T-helper 17 cell (primary cell): ENCODE results near the gene SLC12A7. TPM values are rescaled to one million over a fixed set of nuclear protein-coding genes. Genes with fewer than 3 reads are reported as not detected.

ENCODE experiments used
- ATAC-seq: fragments of 150-1000 bp; cut with Tn5 transposase; 2 replicates; pipeline ENCODE4 v1.10.0; 2021; ENCODE audit warnings: mild to moderate bottlenecking, moderate library complexity
- DNase-seq, 3 donors: peaks; one replicate each; pipeline versions ENCODE4 v3.0.0 to v3.0.0-alpha.2; 2020 to 2021
- H3K9me3 ChIP-seq: one replicate; pipeline ENCODE4 v1.7.0; 2013; ENCODE audit warnings: low read length, mild to moderate bottlenecking; ENCODE audit not compliant: control insufficient read depth, poor library complexity, severe bottlenecking
- H3K27ac Mint-ChIP-seq: one replicate; pipeline ENCODE4 v1.8.0; 2022; ENCODE audit warnings: mild to moderate bottlenecking, moderate library complexity, mixed read lengths
- H3K27me3 Mint-ChIP-seq: one replicate; pipeline ENCODE4 v1.8.0; 2022; ENCODE audit warnings: mixed read lengths
- H3K36me3 Mint-ChIP-seq: one replicate; pipeline ENCODE4 v1.8.0; 2022; ENCODE audit warnings: low read depth, mixed read lengths
- H3K4me1 Mint-ChIP-seq: one replicate; pipeline ENCODE4 v1.8.0; 2022; ENCODE audit warnings: mild to moderate bottlenecking, mixed read lengths
- H3K4me3 Mint-ChIP-seq: one replicate; pipeline ENCODE4 v1.8.0; 2022; ENCODE audit warnings: mild to moderate bottlenecking, moderate library complexity, mixed read lengths
- total RNA-seq, 4 donors: library from RNA in 2 of 4; stranded (reverse) in 2 of 4; gene quantifications; one replicate each; pipeline ENCODE4 v1.2.3 and lab custom pipeline; 2022 to 2026

Gene SLC12A7
- total RNA-seq, 2 donors from 2014 or later, result 36.6 to 88.0 TPM

- no peak overlapping the region for H3K27ac Mint-ChIP-seq
- DNase-seq (no peak), ATAC-seq (no peak)
- H3K4me3 Mint-ChIP-seq, result no peak overlapping the region
- H3K4me1 Mint-ChIP-seq, result peaks cover 5% of the 10 kb centered on the region
- no peaks in the 10 kb centered on the region for H3K9me3 ChIP-seq
- H3K27me3 Mint-ChIP-seq, result peaks cover 6% of the 10 kb centered on the region
- no peaks in the 10 kb centered on the region for H3K36me3 Mint-ChIP-seq
Measured at GRCh38 chr5:1116977-1117376, 5.1 kb upstream of the SLC12A7 start.

GRCh38 chr5:1116109-1116740 is 4.4 kb upstream of the SLC12A7 start:
- Mint-ChIP-seq H3K36me3 (no peaks in the 10 kb centered on the region), H3K4me1 (peaks cover 5% of the 10 kb centered on the region), H3K27me3 (peaks cover 6% of the 10 kb centered on the region), H3K27ac (no peak overlapping the region), H3K4me3 (no peak overlapping the region)
- DNase-seq (no peak), ATAC-seq (no peak)
- no peaks in the 10 kb centered on the region for H3K9me3 ChIP-seq

GRCh38 chr5:1115123-1115815 is 3.4 kb upstream of the SLC12A7 start:
- Mint-ChIP-seq H3K27ac (no peak overlapping the region), H3K36me3 (no peaks in the 10 kb centered on the region), H3K4me1 (peaks cover 3% of the 10 kb centered on the region), H3K27me3 (peaks cover 5% of the 10 kb centered on the region), H3K4me3 (no peak overlapping the region)
- no peaks in the 10 kb centered on the region for H3K9me3 ChIP-seq
- ATAC-seq (no peak), DNase-seq (no peak)

- Mint-ChIP-seq H3K27me3 (no peaks in the 10 kb centered on the region), H3K4me1 (peaks cover 9% of the 10 kb centered on the region), H3K36me3 (no peaks in the 10 kb centered on the region), H3K27ac (no peak overlapping the region), H3K4me3 (no peak overlapping the region)
- no peak for DNase-seq
- no peaks in the 10 kb centered on the region for H3K9me3 ChIP-seq
- ATAC-seq, result no peak
Measured at GRCh38 chr5:1113805-1114586, 2.1 kb upstream of the SLC12A7 start.

GRCh38 chr5:1113332-1113690 is 1.4 kb upstream of the SLC12A7 start:
- peaks cover 12% of the 10 kb centered on the region for H3K4me1 Mint-ChIP-seq
- H3K27me3 Mint-ChIP-seq, result no peaks in the 10 kb centered on the region
- H3K36me3 Mint-ChIP-seq, result no peaks in the 10 kb centered on the region
- H3K4me3 Mint-ChIP-seq, result peak overlapping the region; percentile 75
- ATAC-seq (no peak), DNase-seq (no peak)
- H3K9me3 ChIP-seq, result no peaks in the 10 kb centered on the region
- H3K27ac Mint-ChIP-seq, result no peak overlapping the region

- no peak overlapping the region for H3K27ac Mint-ChIP-seq
- no peaks in the 10 kb centered on the region for H3K9me3 ChIP-seq
- peak overlapping the region; percentile 75 for H3K4me3 Mint-ChIP-seq
- H3K4me1 Mint-ChIP-seq, result peaks cover 13% of the 10 kb centered on the region
- H3K36me3 Mint-ChIP-seq, result no peaks in the 10 kb centered on the region
- DNase-seq (no peak), ATAC-seq (no peak)
- H3K27me3 Mint-ChIP-seq, result no peaks in the 10 kb centered on the region
Measured at GRCh38 chr5:1112596-1113331, 901 bp upstream of the SLC12A7 start.

- ATAC-seq, result peak; percentile 20
Measured at GRCh38 chr5:1111241-1111726, 579 bp downstream of the SLC12A7 start.

GRCh38 chr5:1110307-1111240 is 1.3 kb downstream of the SLC12A7 start:
- ATAC-seq (no peak), DNase-seq (no peak)
- H3K27me3 Mint-ChIP-seq, result no peaks in the 10 kb centered on the region
- H3K9me3 ChIP-seq, result no peaks in the 10 kb centered on the region
- H3K36me3 Mint-ChIP-seq, result no peaks in the 10 kb centered on the region
- peak overlapping the region; percentile 94 for H3K4me3 Mint-ChIP-seq
- H3K27ac Mint-ChIP-seq, result peak overlapping the region; percentile 96
- peaks cover 31% of the 10 kb centered on the region for H3K4me1 Mint-ChIP-seq

More at GRCh38 chr5:1111241-1111726, 579 bp downstream of the SLC12A7 start:
- Mint-ChIP-seq H3K36me3 (no peaks in the 10 kb centered on the region), H3K4me3 (peak overlapping the region; percentile 94), H3K27ac (peak overlapping the region; percentile 96), H3K27me3 (no peaks in the 10 kb centered on the region), H3K4me1 (peaks cover 26% of the 10 kb centered on the region)
- peak in 2 of 3 donors; percentile 24 to 28 for DNase-seq
- H3K9me3 ChIP-seq, result no peaks in the 10 kb centered on the region

- ATAC-seq, result no peak
- Mint-ChIP-seq H3K4me3 (peak overlapping the region; percentile 94), H3K36me3 (no peaks in the 10 kb centered on the region), H3K27ac (peak overlapping the region; percentile 96), H3K4me1 (peaks cover 36% of the 10 kb centered on the region), H3K27me3 (no peaks in the 10 kb centered on the region)
- no peaks in the 10 kb centered on the region for H3K9me3 ChIP-seq
- DNase-seq, result no peak
Measured at GRCh38 chr5:1109542-1110306, 2.1 kb downstream of the SLC12A7 start.

GRCh38 chr5:1108865-1109174 is 3.0 kb downstream of the SLC12A7 start:
- Mint-ChIP-seq H3K27ac (peak overlapping the region; percentile 96), H3K4me3 (peak overlapping the region; percentile 63)

GRCh38 chr5:1108023-1108864 is 3.6 kb downstream of the SLC12A7 start:
- peak overlapping the region; percentile 72 for H3K4me3 Mint-ChIP-seq
- no peaks in the 10 kb centered on the region for H3K27me3 Mint-ChIP-seq
- H3K9me3 ChIP-seq, result no peaks in the 10 kb centered on the region
- H3K36me3 Mint-ChIP-seq, result peaks cover 4% of the 10 kb centered on the region
- ATAC-seq, result no peak
- peaks cover 50% of the 10 kb centered on the region for H3K4me1 Mint-ChIP-seq
- no peak for DNase-seq
- H3K27ac Mint-ChIP-seq, result peak overlapping the region; percentile 96

More at GRCh38 chr5:1108865-1109174, 3.0 kb downstream of the SLC12A7 start:
- Mint-ChIP-seq H3K4me1 (peaks cover 45% of the 10 kb centered on the region), H3K27me3 (no peaks in the 10 kb centered on the region), H3K36me3 (no peaks in the 10 kb centered on the region)
- H3K9me3 ChIP-seq, result no peaks in the 10 kb centered on the region
- DNase-seq (no peak), ATAC-seq (no peak)
